ENCODE data around the gene PRM1. TPM values are rescaled to one million over a fixed set of nuclear protein-coding genes. Genes with fewer than 3 reads are reported as not detected.

The PRM1 gene
- total RNA-seq, 1 experiment from 2014 or later, result not detected

GRCh38 chr16:11268921-11269375, 12.2 kb downstream of the PRM1 start, which contains the start of gene TNP2:
Gene TNP2 (minus strand): TSS chr16:11269325. CDS start chr16:11269262, 63 bp downstream.
- ChIA-PET CTCF (no interaction called here), POLR2A (no interaction called here)
- ATAC-seq (no peak), DNase-seq (ENCODE audit: low read depth, low spot score) (no peak)
- no peak within 1 kb of the TSS for H3K4me3 ChIP-seq (ENCODE audit: low read depth in 2 of 2, low read length in 2 of 2)
- in situ Hi-C loops (cut with HindIII; ENCODE audit: low pct_unique_long_range_greater_than_20kb, low sequenced_read_pairs), result no loop called here
- no peaks in the 10 kb centered on the region for H3K27me3 ChIP-seq (ENCODE audit: control insufficient read depth, insufficient read depth, low read length)
- intact Hi-C loops (cut with micrococcal nuclease; ENCODE audit: unreplicated experiment), result no loop called here
- no peaks in the 10 kb centered on the region for H3K36me3 ChIP-seq (ENCODE audit: control insufficient read depth, insufficient read depth, low read length)
- peaks cover 5% of the 10 kb centered on the region for H3K4me1 ChIP-seq (ENCODE audit: control insufficient read depth, insufficient read depth, low read length)
- TF ChIP-seq TCF7L2 (IDR thresholded peaks at IDR 0.05; ENCODE audit: low read depth, low read length), result no peak
- TF ChIP-seq POLR2AphosphoS5 (IDR thresholded peaks at IDR 0.05; ENCODE audit: low read depth, low read length), result no peak
- TF ChIP-seq REST (IDR thresholded peaks at IDR 0.05; ENCODE audit: insufficient read depth in 1 of 2, low read depth in 2 of 2, low read length in 1 of 2), result no peak
- TF ChIP-seq CTCF (IDR thresholded peaks at IDR 0.05), result no peak
- TF ChIP-seq SIN3A (IDR thresholded peaks at IDR 0.05; ENCODE audit: borderline replicate concordance, insufficient read depth, low read depth, low read length), result no peak
- no peaks in the 10 kb centered on the region for H3K9me3 ChIP-seq (ENCODE audit: control insufficient read depth, insufficient read depth, low read depth, low read length)
- H3K27ac ChIP-seq (ENCODE audit: low read length), result no peak within 1 kb of the TSS
- no TSS peak for BruUV-seq (replicated peaks)

- in situ Hi-C loops (cut with HindIII; ENCODE audit: low pct_unique_long_range_greater_than_20kb, low sequenced_read_pairs) (no loop called here), intact Hi-C loops (cut with micrococcal nuclease; ENCODE audit: unreplicated experiment) (no loop called here)
- no peaks in the 10 kb centered on the region for H3K36me3 ChIP-seq (ENCODE audit: control insufficient read depth, insufficient read depth, low read length)
- H3K27ac ChIP-seq (ENCODE audit: low read length), result no peak overlapping the region
- no peaks in the 10 kb centered on the region for H3K27me3 ChIP-seq (ENCODE audit: control insufficient read depth, insufficient read depth, low read length)
- no peak for ATAC-seq
- CTCF ChIA-PET, result no interaction called here
- H3K4me3 ChIP-seq (ENCODE audit: low read depth in 2 of 2, low read length in 2 of 2), result no peak overlapping the region
- no peaks in the 10 kb centered on the region for H3K9me3 ChIP-seq (ENCODE audit: control insufficient read depth, insufficient read depth, low read depth, low read length)
- TF ChIP-seq SIN3A (IDR thresholded peaks at IDR 0.05; ENCODE audit: borderline replicate concordance, insufficient read depth, low read depth, low read length) (no peak), POLR2AphosphoS5 (IDR thresholded peaks at IDR 0.05; ENCODE audit: low read depth, low read length) (no peak), TCF7L2 (IDR thresholded peaks at IDR 0.05; ENCODE audit: low read depth, low read length) (no peak), REST (IDR thresholded peaks at IDR 0.05; ENCODE audit: insufficient read depth in 1 of 2, low read depth in 2 of 2, low read length in 1 of 2) (no peak), CTCF (IDR thresholded peaks at IDR 0.05) (no peak)
- no TSS peak for BruUV-seq (replicated peaks)
- no peak for DNase-seq (ENCODE audit: low read depth, low spot score)
- H3K4me1 ChIP-seq (ENCODE audit: control insufficient read depth, insufficient read depth, low read length), result no peaks in the 10 kb centered on the region
- POLR2A ChIA-PET, result no interaction called here
These were observed 16.0 kb downstream of the PRM1 start for GRCh38 chr16:11265124-11265523.

Measured in Panc1 (cell line).